SK-N-MC (cell line): ENCODE measurements around the gene PHF8.

Experiments
- EZH2 ChIP-seq: fragments of 200-600 bp; sonication (generic); IDR thresholded peaks from one replicate; pipeline ENCODE4 v1.6.1; 2017; ENCODE audit warnings: antibody characterized with exemption
- POLR2AphosphoS5 ChIP-seq: IDR thresholded peaks from 2 replicates; pipeline ENCODE4 v1.6.1; 2012; ENCODE audit warnings: mild to moderate bottlenecking, low read depth, low read length, borderline replicate concordance

GRCh38 chrX:54063361-54063760 is 19.1 kb upstream of the PHF8 start:
- TF ChIP-seq POLR2AphosphoS5 (no peak), EZH2 (no peak)
